GM10248 (cell line): ENCODE measurements around the gene MRPS23.

Experiments
- CTCF ChIA-PET: fragments of 300-600 bp; sonication (Branson Sonifier 250); formaldehyde crosslinking; extraction: SDS; loops from one replicate; lab custom pipeline; 2021; ENCODE audit warnings: antibody characterized with exemption; lab: Yijun Ruan, JAX
- POLR2A ChIA-PET: fragments of 350-650 bp; sonication (Branson Sonifier 250); formaldehyde crosslinking; extraction: SDS; loops from one replicate; lab custom pipeline; 2020; ENCODE audit warnings: antibody characterized with exemption; lab: Yijun Ruan, JAX
- DNase-seq: peaks from one replicate; pipeline ENCODE4 v3.0.0; 2012; ENCODE audit errors: extremely low spot score
- TF ChIP-seq, protein P1 (sequence below): IDR thresholded peaks from 2 replicates; pipeline ENCODE4 v1.5.1; 2012; ENCODE audit warnings: mild to moderate bottlenecking, low read depth; ENCODE audit errors: extremely low read depth, missing control alignments, control extremely low read depth

MRPS23 gene

DNA sequence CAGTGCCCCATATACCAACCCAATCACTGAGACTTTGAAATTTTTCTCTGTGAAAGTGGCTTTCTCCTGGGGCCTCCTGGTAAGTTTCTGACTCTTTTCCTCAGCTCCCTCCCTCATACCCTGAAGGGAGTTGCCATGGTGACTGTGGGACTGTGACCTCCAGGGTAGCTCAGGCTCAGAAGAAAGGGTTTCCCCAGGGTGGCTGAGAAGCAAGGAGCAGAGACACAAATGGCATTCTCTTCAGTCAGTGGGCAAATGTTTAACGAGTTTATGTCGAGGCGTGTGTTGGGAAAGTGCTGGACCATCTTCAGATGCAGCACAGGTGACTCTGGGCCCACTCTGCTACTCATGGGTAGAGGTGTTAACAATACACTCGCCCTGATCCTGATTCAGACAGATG lies 46.8 kb downstream of the MRPS23 start:
- CTCF ChIA-PET = interaction anchor here (1.3 to 1.5 kb wide), 2 partner anchors 13 to 559 kb away, joined by 4 read pairs; no protein-coding TSS in a partner anchor
- no peak for DNase-seq
- TF ChIP-seq, protein P1, sequence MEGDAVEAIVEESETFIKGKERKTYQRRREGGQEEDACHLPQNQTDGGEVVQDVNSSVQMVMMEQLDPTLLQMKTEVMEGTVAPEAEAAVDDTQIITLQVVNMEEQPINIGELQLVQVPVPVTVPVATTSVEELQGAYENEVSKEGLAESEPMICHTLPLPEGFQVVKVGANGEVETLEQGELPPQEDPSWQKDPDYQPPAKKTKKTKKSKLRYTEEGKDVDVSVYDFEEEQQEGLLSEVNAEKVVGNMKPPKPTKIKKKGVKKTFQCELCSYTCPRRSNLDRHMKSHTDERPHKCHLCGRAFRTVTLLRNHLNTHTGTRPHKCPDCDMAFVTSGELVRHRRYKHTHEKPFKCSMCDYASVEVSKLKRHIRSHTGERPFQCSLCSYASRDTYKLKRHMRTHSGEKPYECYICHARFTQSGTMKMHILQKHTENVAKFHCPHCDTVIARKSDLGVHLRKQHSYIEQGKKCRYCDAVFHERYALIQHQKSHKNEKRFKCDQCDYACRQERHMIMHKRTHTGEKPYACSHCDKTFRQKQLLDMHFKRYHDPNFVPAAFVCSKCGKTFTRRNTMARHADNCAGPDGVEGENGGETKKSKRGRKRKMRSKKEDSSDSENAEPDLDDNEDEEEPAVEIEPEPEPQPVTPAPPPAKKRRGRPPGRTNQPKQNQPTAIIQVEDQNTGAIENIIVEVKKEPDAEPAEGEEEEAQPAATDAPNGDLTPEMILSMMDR = no peak
- POLR2A ChIA-PET = interaction anchor here (0.7 kb wide), 1 partner anchor 61 kb away, joined by 4 read pairs; no protein-coding TSS in a partner anchor

DNA sequence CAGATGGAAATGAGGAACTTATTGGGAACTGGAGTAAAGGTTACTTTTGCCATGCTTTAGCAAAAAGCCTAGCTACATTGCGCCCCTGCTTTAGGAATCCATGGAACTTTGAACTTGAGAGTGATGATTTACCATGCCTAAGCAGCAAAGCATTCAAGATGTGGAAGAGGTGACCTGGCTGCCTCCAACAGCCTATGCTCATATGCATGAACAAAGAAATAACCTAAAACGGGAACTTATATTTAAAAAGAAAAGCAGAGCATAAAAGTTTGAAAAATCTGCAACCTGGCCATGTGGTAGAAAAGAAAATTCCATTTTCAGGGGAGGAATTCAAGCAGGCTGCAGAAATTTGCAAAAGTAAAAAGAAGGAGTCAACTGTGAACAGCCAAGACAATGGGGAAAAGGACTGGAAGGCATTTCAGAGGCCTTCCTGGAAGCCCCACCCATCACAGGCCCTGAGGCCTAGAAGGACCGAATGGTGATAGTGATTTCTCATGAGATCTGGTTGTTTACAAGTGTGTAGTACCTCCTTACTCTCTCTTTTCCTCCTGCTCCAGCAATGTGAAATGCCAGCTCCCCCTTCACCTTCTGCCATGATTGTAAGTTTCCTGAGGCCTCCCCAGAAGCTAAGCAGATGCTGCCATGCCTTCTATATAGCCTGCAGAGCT lies 48.7 kb downstream of the MRPS23 start:
- ChIA-PET POLR2A (no interaction called here), CTCF (interaction anchor here (1.1 to 1.8 kb wide), 3 partner anchors 12 to 32 kb away, joined by 3 to 12 read pairs (median 3); no protein-coding TSS in a partner anchor)
- TF ChIP-seq, protein P1 = no peak
- no peak for DNase-seq

DNA sequence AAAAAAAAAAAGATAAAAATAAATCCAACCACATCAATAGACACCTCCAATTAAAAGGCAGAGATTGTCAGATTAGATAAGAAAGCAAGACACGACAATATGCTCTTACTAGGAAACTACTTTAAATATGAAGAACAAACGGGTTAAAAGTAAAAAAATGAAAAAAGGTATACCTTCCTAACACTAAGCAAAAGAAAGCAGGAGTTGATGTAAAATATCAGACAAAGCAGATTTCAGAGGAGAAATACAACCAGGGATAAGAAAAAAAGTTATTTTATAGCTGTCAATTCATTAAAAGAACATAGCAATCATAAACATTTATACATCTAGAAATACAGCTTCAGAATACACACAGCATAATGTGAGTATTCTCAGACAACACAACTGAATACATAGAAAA lies 55.0 kb downstream of the MRPS23 start:
- POLR2A ChIA-PET = no interaction called here
- TF ChIP-seq, protein P1 = no peak
- CTCF ChIA-PET = interaction anchor here (1.3 to 1.4 kb wide), 2 partner anchors 12 to 21 kb away, joined by 3 to 6 read pairs; no protein-coding TSS in a partner anchor
- no peak for DNase-seq

DNA sequence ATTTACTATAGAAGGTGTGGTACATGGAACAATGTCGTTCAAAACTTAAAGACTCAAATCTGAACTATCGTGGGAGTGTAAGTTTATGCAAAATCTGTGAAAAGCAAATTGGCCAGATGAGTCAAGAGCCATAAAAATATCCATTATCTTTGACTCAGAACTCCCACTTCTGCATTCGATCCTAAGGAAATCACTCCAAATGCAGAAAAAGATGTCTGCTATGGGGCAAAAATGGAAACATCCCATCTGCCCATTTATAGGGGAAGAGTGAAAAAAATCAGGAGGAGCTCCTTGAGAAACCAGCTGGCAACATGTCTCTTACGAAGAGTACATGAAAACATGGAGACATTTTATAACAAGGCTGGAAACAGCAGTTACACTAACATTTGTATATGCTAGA lies 61.1 kb downstream of the MRPS23 start:
- DNase-seq = no peak
- POLR2A ChIA-PET = no interaction called here
- TF ChIP-seq, protein P1 = no peak
- CTCF ChIA-PET = interaction anchor here (2.0 kb wide), 1 partner anchor 45 kb away, joined by 7 read pairs; no protein-coding TSS in a partner anchor

DNA sequence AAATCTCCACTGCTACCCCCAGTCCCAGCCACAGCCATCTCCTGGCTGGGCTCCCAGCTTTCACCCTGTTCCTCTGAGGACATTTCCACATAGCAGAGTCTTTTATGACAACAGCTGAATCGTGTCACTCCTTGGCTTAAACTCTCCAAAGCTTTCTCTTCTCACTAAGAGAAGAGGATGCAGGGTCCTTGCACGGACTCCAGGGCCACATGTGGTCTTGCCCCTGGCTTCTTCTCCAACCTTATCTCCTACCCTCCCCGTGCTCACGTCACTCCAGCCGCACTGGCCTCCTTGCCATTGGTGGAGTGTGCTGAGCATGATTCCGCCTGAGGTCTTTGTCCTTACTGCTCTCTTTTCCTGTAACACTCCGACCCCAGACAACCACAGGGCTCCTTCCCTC lies 64.8 kb downstream of the MRPS23 start:
- CTCF ChIA-PET = interaction anchor here (1.2 to 3.4 kb wide), 7 partner anchors 15 to 541 kb away, joined by 3 to 22 read pairs (median 12); no protein-coding TSS in a partner anchor

More for the DNA sequence above, 64.8 kb downstream of the MRPS23 start:
- POLR2A ChIA-PET = no interaction called here
- no peak for DNase-seq
- TF ChIP-seq, protein P1 = no peak
